PC-3 (cell line): Measurements from ENCODE around the gene TAT. TPM values are rescaled to one million over a fixed set of nuclear protein-coding genes. Genes with fewer than 3 reads are reported as not detected.

Experiments used
- ATAC-seq: fragments of 200-7000 bp; cut with Tn5 transposase; 2 replicates; pipeline ENCODE4 v1.9.1; 2020; ENCODE audit warnings: mild to moderate bottlenecking, moderate library complexity
- BruUV-seq: library from RNA; stranded (reverse); fragments of 400-500 nt; replicated peaks from 2 replicates; lab custom pipeline; 2021; lab: Mats Ljungman, UMichigan
- CTCF ChIA-PET: fragments of 300-600 bp; sonication (Branson Sonifier 250); formaldehyde crosslinking; loops from one replicate; lab custom pipeline; 2022; ENCODE audit warnings: antibody characterized with exemption; lab: Charles Lee
- POLR2A ChIA-PET: fragments of 300-600 bp; sonication (Branson Sonifier 250); formaldehyde crosslinking; loops from one replicate; lab custom pipeline; 2022; ENCODE audit warnings: antibody characterized with exemption; ENCODE audit not compliant: unreplicated experiment; lab: Charles Lee
- DNase-seq: peaks from one replicate; pipeline ENCODE4 v3.0.0-alpha.2; 2015
- H2AFZ ChIP-seq: fragments of 300-600 bp; sonication (generic); 2 replicates; pipeline ENCODE4 v1.6.0; 2016; ENCODE audit warnings: antibody characterized with exemption, low read length
- H3F3A ChIP-seq: fragments of 300-600 bp; sonication (generic); one replicate; pipeline ENCODE4 v1.6.0; 2017; ENCODE audit warnings: antibody characterized with exemption, low read length, control low read depth, mild to moderate bottlenecking; ENCODE audit not compliant: unreplicated experiment
- H3K27ac ChIP-seq: fragments of 300-600 bp; sonication (generic); 2 replicates; pipeline ENCODE4 v1.5.1; 2016; ENCODE audit warnings: mild to moderate bottlenecking, low read length
- H3K27me3 ChIP-seq: fragments of 300-600 bp; sonication (generic); 2 replicates; pipeline ENCODE4 v1.6.1; 2016; ENCODE audit warnings: low read length, mixed read lengths
- H3K36me3 ChIP-seq: fragments of 300-600 bp; sonication (generic); 2 replicates; pipeline ENCODE4 v1.6.1; 2016; ENCODE audit warnings: low read depth, mixed run types, low read length, mixed read lengths
- H3K4me1 ChIP-seq: fragments of 300-600 bp; sonication (generic); 2 replicates; pipeline ENCODE4 v1.5.1; 2016; ENCODE audit warnings: low read length; ENCODE audit not compliant: insufficient read depth
- H3K4me2 ChIP-seq: fragments of 300-600 bp; sonication (generic); 2 replicates; pipeline ENCODE4 v1.6.0; 2016; ENCODE audit warnings: low read length
- H3K4me3 ChIP-seq: fragments of 300-600 bp; sonication (generic); 2 replicates; pipeline ENCODE4 v1.5.1; 2016; ENCODE audit warnings: mild to moderate bottlenecking, low read length, mixed read lengths
- H3K79me2 ChIP-seq: fragments of 300-600 bp; sonication (generic); 2 replicates; pipeline ENCODE4 v1.6.1; 2017; ENCODE audit warnings: low read length, mixed read lengths
- H3K9ac ChIP-seq: fragments of 300-600 bp; sonication (generic); 2 replicates; pipeline ENCODE4 v1.6.0; 2016; ENCODE audit warnings: mild to moderate bottlenecking, low read length
- H3K9me2 ChIP-seq: fragments of 300-600 bp; sonication (generic); replicated peaks from 2 replicates; pipeline ENCODE4 v1.6.1; 2016; ENCODE audit warnings: mixed run types, low read length, mixed read lengths
- H3K9me3 ChIP-seq: fragments of 300-600 bp; sonication (generic); 2 replicates; pipeline ENCODE4 v1.6.1; 2016; ENCODE audit warnings: low read length, mixed read lengths
- H4K20me1 ChIP-seq: fragments of 300-600 bp; sonication (generic); 2 replicates; pipeline ENCODE4 v1.6.1; 2016; ENCODE audit warnings: low read length, mixed read lengths
- CTCF ChIP-seq: fragments of 300-600 bp; sonication (generic); conservative IDR thresholded peaks from 2 replicates; pipeline ENCODE4 v1.5.1; 2017; ENCODE audit warnings: antibody characterized with exemption, low read depth, mild to moderate bottlenecking, low read length
- EZH2 ChIP-seq: fragments of 300-600 bp; sonication (generic); IDR thresholded peaks from one replicate; pipeline ENCODE4 v1.6.1; 2017; ENCODE audit warnings: antibody characterized with exemption, mild to moderate bottlenecking, low read length; ENCODE audit not compliant: unreplicated experiment
- EZH2phosphoT487 ChIP-seq: fragments of 300-600 bp; sonication (generic); IDR thresholded peaks from 2 replicates; pipeline ENCODE4 v1.6.1; 2018; ENCODE audit warnings: mild to moderate bottlenecking, antibody characterized with exemption, low read length, borderline replicate concordance
- intact Hi-C: fragments of 100-400 bp; cut with micrococcal nuclease; formaldehyde crosslinking; loops from 2 replicates; pipeline ENCODE4 v1.9.0; 2023
- total RNA-seq: library from RNA; depleted of rRNA; stranded (reverse); fragments of >200 nt; gene quantifications from 2 replicates; pipeline ENCODE4 v1.2.3, GENCODE V29; 2014

The TAT gene
- total RNA-seq, 1 experiment from 2014 or later = not detected

- Histone ChIP-seq H3K27ac (no peak overlapping the region), H2AFZ (no peak overlapping the region), H3K36me3 (no peaks in the 10 kb centered on the region), H3K9me3 (no peaks in the 10 kb centered on the region), H3K4me3 (no peak overlapping the region), H3K27me3 (peaks cover 27% of the 10 kb centered on the region; the same call in 1 of the 2 replicates), H3K9ac (no peak overlapping the region), H3K9me2 (no peaks in the 10 kb centered on the region), H3K4me1 (no peaks in the 10 kb centered on the region), H4K20me1 (no peaks in the 10 kb centered on the region), H3K4me2 (no peak overlapping the region), H3K79me2 (no peaks in the 10 kb centered on the region), H3F3A (no peaks in the 10 kb centered on the region)
- POLR2A ChIA-PET = no interaction called here
- intact Hi-C loops = no loop called here
- no TSS peak for BruUV-seq
- no peak for ATAC-seq
- no peak for DNase-seq
- CTCF ChIA-PET = interaction anchor here (0.5 kb wide), 1 partner anchor 30 kb away, joined by 4 read pairs; no protein-coding TSS in a partner anchor
- TF ChIP-seq EZH2phosphoT487 (no peak), EZH2 (no peak), CTCF (no peak)
Observed at GRCh38 chr16:71528863-71529262, 48.0 kb downstream of the TAT start.

GRCh38 chr16:71528257-71528656 lies 48.6 kb downstream of the TAT start:
- ATAC-seq = no peak
- Histone ChIP-seq H3K9ac (no peak overlapping the region), H3K27me3 (peaks cover 32% of the 10 kb centered on the region; the same call in 1 of the 2 replicates), H3K9me2 (no peaks in the 10 kb centered on the region), H3K27ac (no peak overlapping the region), H3K4me3 (no peak overlapping the region), H3K79me2 (no peaks in the 10 kb centered on the region), H3K9me3 (no peaks in the 10 kb centered on the region), H3F3A (no peaks in the 10 kb centered on the region), H4K20me1 (no peaks in the 10 kb centered on the region), H2AFZ (no peak overlapping the region), H3K4me1 (no peaks in the 10 kb centered on the region), H3K4me2 (no peak overlapping the region), H3K36me3 (no peaks in the 10 kb centered on the region)
- POLR2A ChIA-PET = interaction anchor here (0.5 kb wide), 1 partner anchor 81 kb away, joined by 20 read pairs; no protein-coding TSS in a partner anchor
- intact Hi-C loops = no loop called here
- CTCF ChIA-PET = no interaction called here
- BruUV-seq = no TSS peak
- DNase-seq = no peak
- TF ChIP-seq EZH2phosphoT487 = no peak
- TF ChIP-seq EZH2 = no peak
- no peak for TF ChIP-seq CTCF

GRCh38 chr16:71526111-71526631 lies 50.7 kb downstream of the TAT start, which contains the start of gene CHST4:
TSS of gene CHST4 (plus strand) at chr16:71526426. CDS start at chr16:71536678, 10,252 bp downstream.
- intact Hi-C loops = no loop called here

More at GRCh38 chr16:71526111-71526631, 50.7 kb downstream of the TAT start, which contains the start of gene CHST4:
- H2AFZ ChIP-seq = no peak within 1 kb of the TSS
- DNase-seq (no peak), ATAC-seq (no peak)
- ChIA-PET CTCF (no interaction called here), POLR2A (no interaction called here)
- H3K79me2 ChIP-seq = no peaks in the 10 kb centered on the region
- H3K9ac ChIP-seq = no peak within 1 kb of the TSS
- H4K20me1 ChIP-seq = no peaks in the 10 kb centered on the region
- no peaks in the 10 kb centered on the region for H3F3A ChIP-seq
- no peaks in the 10 kb centered on the region for H3K9me3 ChIP-seq
- H3K27ac ChIP-seq = no peak within 1 kb of the TSS
- TF ChIP-seq CTCF (no peak), EZH2 (no peak), EZH2phosphoT487 (no peak)
- BruUV-seq = no TSS peak
- H3K4me3 ChIP-seq = no peak within 1 kb of the TSS
- H3K27me3 ChIP-seq = peaks cover 42% of the 10 kb centered on the region
- H3K9me2 ChIP-seq = no peaks in the 10 kb centered on the region
- H3K4me1 ChIP-seq = no peaks in the 10 kb centered on the region
- no peaks in the 10 kb centered on the region for H3K36me3 ChIP-seq
- H3K4me2 ChIP-seq = no peak within 1 kb of the TSS
